ENCODE measurements around the gene SLC18B1. TPM values are rescaled to one million over a fixed set of nuclear protein-coding genes. Genes with fewer than 3 reads are reported as not detected.

The SLC18B1 gene
- total RNA-seq, 3 donors from 2014 or later (not counting 1 experiment from before 2014, with no cell fraction given), result 2.5 to 3.6 (median 3.0) TPM

- TF ChIP-seq CTCF (IDR thresholded peaks at IDR 0.05), result peak; percentile 48
- H3K9me3 Mint-ChIP-seq, result no peaks in the 10 kb centered on the region
- Histone ChIP-seq H3K36me3 (ENCODE audit: control insufficient read depth, insufficient read depth, low read length) (peaks cover 7% of the 10 kb centered on the region), H3K9me3 (ENCODE audit: control insufficient read depth, insufficient read depth, low read length) (no peaks in the 10 kb centered on the region), H3K27me3 (ENCODE audit: control insufficient read depth, insufficient read depth, low read length) (no peaks in the 10 kb centered on the region), H3K27ac (ENCODE audit: low read length) (no peak overlapping the region), H3K4me3 (ENCODE audit: low read length) (no peak overlapping the region), H3K4me1 (ENCODE audit: control insufficient read depth, insufficient read depth, low read length) (peaks cover 16% of the 10 kb centered on the region)
- intact Hi-C loops (cut with micrococcal nuclease), result loop anchor here (1.0 kb wide), 2 partner anchors 99 to 238 kb away; no protein-coding TSS in a partner anchor
- H3K4me3 Mint-ChIP-seq, result no peak overlapping the region
- H3K4me1 Mint-ChIP-seq, result peaks cover 14 to 17% of the 10 kb centered on the region in 2 donors
- DNase-seq (peak; percentile 21 to 38), ATAC-seq (peak; percentile 70 to 84 (median 84))
- H3K36me3 Mint-ChIP-seq, result no peaks in the 10 kb centered on the region
- no peak overlapping the region for H3K27ac Mint-ChIP-seq
- 11% methylated on average over 6 of the region's 6 CpGs for WGBS (ENCODE audit: insufficient coverage)
- H3K27me3 Mint-ChIP-seq (ENCODE audit: low read depth in 2 of 2), result peaks cover 0 to 2% of the 10 kb centered on the region in 2 donors
Observed at GRCh38 chr6:132768051-132768517, 30.4 kb downstream of the SLC18B1 start.

GRCh38 chr6:132765560-132765959, 32.9 kb downstream of the SLC18B1 start:
- no peak for ATAC-seq
- H3K4me1 ChIP-seq (ENCODE audit: control insufficient read depth, insufficient read depth, low read length), result peaks cover 19% of the 10 kb centered on the region
- no peak overlapping the region for H3K4me3 ChIP-seq (ENCODE audit: low read length)
- intact Hi-C loops (cut with micrococcal nuclease), result no loop called here
- TF ChIP-seq CTCF (IDR thresholded peaks at IDR 0.05), result no peak
- Mint-ChIP-seq H3K27ac (no peak overlapping the region), H3K36me3 (no peaks in the 10 kb centered on the region), H3K4me1 (peaks cover 26 to 32% of the 10 kb centered on the region in 2 donors), H3K27me3 (ENCODE audit: low read depth in 2 of 2) (peaks cover 0 to 2% of the 10 kb centered on the region in 2 donors), H3K4me3 (no peak overlapping the region), H3K9me3 (no peaks in the 10 kb centered on the region)
- H3K9me3 ChIP-seq (ENCODE audit: control insufficient read depth, insufficient read depth, low read length), result no peaks in the 10 kb centered on the region
- DNase-seq, result no peak
- WGBS (ENCODE audit: insufficient coverage), result no CpG with 5 or more reads among the region's 1 CpG
- H3K27ac ChIP-seq (ENCODE audit: low read length), result no peak overlapping the region
- no peaks in the 10 kb centered on the region for H3K27me3 ChIP-seq (ENCODE audit: control insufficient read depth, insufficient read depth, low read length)
- H3K36me3 ChIP-seq (ENCODE audit: control insufficient read depth, insufficient read depth, low read length), result peaks cover 2% of the 10 kb centered on the region

GRCh38 chr6:132764370-132764769, 34.1 kb downstream of the SLC18B1 start:
- intact Hi-C loops (cut with micrococcal nuclease), result loop anchor here (5.0 kb wide), 1 partner anchor 48 kb away; the partner anchor contains the start of gene RPS12
- H3K4me1 ChIP-seq (ENCODE audit: control insufficient read depth, insufficient read depth, low read length), result peaks cover 19% of the 10 kb centered on the region
- H3K27ac ChIP-seq (ENCODE audit: low read length), result no peak overlapping the region
- H3K4me3 Mint-ChIP-seq, result peak overlapping the region; percentile 77
- H3K9me3 Mint-ChIP-seq, result no peaks in the 10 kb centered on the region
- H3K9me3 ChIP-seq (ENCODE audit: control insufficient read depth, insufficient read depth, low read length), result no peaks in the 10 kb centered on the region
- H3K36me3 ChIP-seq (ENCODE audit: control insufficient read depth, insufficient read depth, low read length), result peaks cover 2% of the 10 kb centered on the region
- H3K4me1 Mint-ChIP-seq, result peaks cover 26 to 41% of the 10 kb centered on the region in 2 donors
- H3K27me3 Mint-ChIP-seq (ENCODE audit: low read depth in 2 of 2), result peaks cover 0 to 2% of the 10 kb centered on the region in 2 donors
- DNase-seq, result no peak
- ATAC-seq, result no peak
- H3K27me3 ChIP-seq (ENCODE audit: control insufficient read depth, insufficient read depth, low read length), result no peaks in the 10 kb centered on the region
- H3K27ac Mint-ChIP-seq, result peak overlapping the region in 1 of 2 donors; percentile 88
- TF ChIP-seq CTCF (IDR thresholded peaks at IDR 0.05), result no peak
- H3K36me3 Mint-ChIP-seq, result no peaks in the 10 kb centered on the region
- no peak overlapping the region for H3K4me3 ChIP-seq (ENCODE audit: low read length)

- peak overlapping the region; percentile 9 for H3K27ac ChIP-seq (ENCODE audit: low read length)
- 34% methylated on average over 2 of the region's 2 CpGs for WGBS (ENCODE audit: insufficient coverage)
Observed at GRCh38 chr6:132763269-132763668, 35.2 kb downstream of the SLC18B1 start.

More at GRCh38 chr6:132763269-132763668, 35.2 kb downstream of the SLC18B1 start:
- no peaks in the 10 kb centered on the region for H3K36me3 ChIP-seq (ENCODE audit: control insufficient read depth, insufficient read depth, low read length)
- Mint-ChIP-seq H3K27me3 (ENCODE audit: low read depth in 2 of 2) (no peaks in the 10 kb centered on the region), H3K4me1 (peaks cover 26 to 41% of the 10 kb centered on the region in 2 donors), H3K4me3 (peak overlapping the region; percentile 77), H3K27ac (peak overlapping the region; percentile 75 to 88), H3K36me3 (no peaks in the 10 kb centered on the region), H3K9me3 (no peaks in the 10 kb centered on the region)
- no peaks in the 10 kb centered on the region for H3K27me3 ChIP-seq (ENCODE audit: control insufficient read depth, insufficient read depth, low read length)
- H3K4me3 ChIP-seq (ENCODE audit: low read length), result peak overlapping the region; percentile 34
- DNase-seq (peak; percentile 21 to 77), ATAC-seq (peak; percentile 83 to 93 (median 90))
- intact Hi-C loops (cut with micrococcal nuclease), result loop anchor here (5.0 kb wide), 1 partner anchor 49 kb away; the partner anchor contains the start of gene RPS12
- peaks cover 19% of the 10 kb centered on the region for H3K4me1 ChIP-seq (ENCODE audit: control insufficient read depth, insufficient read depth, low read length)
- H3K9me3 ChIP-seq (ENCODE audit: control insufficient read depth, insufficient read depth, low read length), result no peaks in the 10 kb centered on the region
- no peak for TF ChIP-seq CTCF (IDR thresholded peaks at IDR 0.05)

Data from natural killer cell (primary cell).